Vagina (tissue), 2 donors: Measurements from ENCODE around the gene TGFB1.

Experiments
- POLR2A ChIP-seq, 2 donors: fragments of 450-650 bp; IDR thresholded peaks; one replicate each; pipeline ENCODE4 v1.6.1; 2017; ENCODE audit warnings: antibody characterized with exemption in 2 of 2, mild to moderate bottlenecking in 2 of 2, moderate library complexity in 2 of 2
- POLR2AphosphoS5 ChIP-seq, 2 donors: sonication (generic); formaldehyde crosslinking; IDR thresholded peaks; one replicate each; pipeline ENCODE4 v1.9.0; 2017; ENCODE audit warnings: antibody characterized with exemption in 2 of 2, mild to moderate bottlenecking in 2 of 2, low read depth in 1 of 2; ENCODE audit not compliant: insufficient read depth in 1 of 2
- TF ChIP-seq, protein P1 (sequence below), 3 experiments: fragments of 450-650 bp in 2 of 3; fragments of 200-600 bp in 1 of 3; sonication (generic) in 1 of 3; IDR thresholded peaks; one replicate each; pipeline ENCODE4 v1.5.1; 2017 to 2019; ENCODE audit warnings: antibody characterized with exemption in 3 of 3, mild to moderate bottlenecking in 2 of 3, moderate library complexity in 2 of 3

GRCh38 chr19:41309180-41310032 is 44.3 kb downstream of the TGFB1 start:
- TF ChIP-seq, protein P1, sequence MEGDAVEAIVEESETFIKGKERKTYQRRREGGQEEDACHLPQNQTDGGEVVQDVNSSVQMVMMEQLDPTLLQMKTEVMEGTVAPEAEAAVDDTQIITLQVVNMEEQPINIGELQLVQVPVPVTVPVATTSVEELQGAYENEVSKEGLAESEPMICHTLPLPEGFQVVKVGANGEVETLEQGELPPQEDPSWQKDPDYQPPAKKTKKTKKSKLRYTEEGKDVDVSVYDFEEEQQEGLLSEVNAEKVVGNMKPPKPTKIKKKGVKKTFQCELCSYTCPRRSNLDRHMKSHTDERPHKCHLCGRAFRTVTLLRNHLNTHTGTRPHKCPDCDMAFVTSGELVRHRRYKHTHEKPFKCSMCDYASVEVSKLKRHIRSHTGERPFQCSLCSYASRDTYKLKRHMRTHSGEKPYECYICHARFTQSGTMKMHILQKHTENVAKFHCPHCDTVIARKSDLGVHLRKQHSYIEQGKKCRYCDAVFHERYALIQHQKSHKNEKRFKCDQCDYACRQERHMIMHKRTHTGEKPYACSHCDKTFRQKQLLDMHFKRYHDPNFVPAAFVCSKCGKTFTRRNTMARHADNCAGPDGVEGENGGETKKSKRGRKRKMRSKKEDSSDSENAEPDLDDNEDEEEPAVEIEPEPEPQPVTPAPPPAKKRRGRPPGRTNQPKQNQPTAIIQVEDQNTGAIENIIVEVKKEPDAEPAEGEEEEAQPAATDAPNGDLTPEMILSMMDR (IDR thresholded peaks at IDR 0.05): no peak
- TF ChIP-seq POLR2A (IDR thresholded peaks at IDR 0.05): no peak
- TF ChIP-seq POLR2AphosphoS5 (IDR thresholded peaks at IDR 0.05; ENCODE audit: insufficient read depth in 1 of 2, low read depth in 1 of 2): no peak
